Fibroblast of skin of abdomen (primary cell): ENCODE results near the gene OXA1L.
A peak's percentile ranks its signal among the peaks of the same experiment; 100 is the strongest.
"Not testable (repeated sequence)": the region's sequence is repeated elsewhere in the genome, so short reads cannot be mapped to it uniquely, and the experiment has no call there.

Experiments
- DNase-seq: peaks from one replicate; pipeline ENCODE4 v3.0.0-alpha.2; 2013

OXA1L gene

DNA sequence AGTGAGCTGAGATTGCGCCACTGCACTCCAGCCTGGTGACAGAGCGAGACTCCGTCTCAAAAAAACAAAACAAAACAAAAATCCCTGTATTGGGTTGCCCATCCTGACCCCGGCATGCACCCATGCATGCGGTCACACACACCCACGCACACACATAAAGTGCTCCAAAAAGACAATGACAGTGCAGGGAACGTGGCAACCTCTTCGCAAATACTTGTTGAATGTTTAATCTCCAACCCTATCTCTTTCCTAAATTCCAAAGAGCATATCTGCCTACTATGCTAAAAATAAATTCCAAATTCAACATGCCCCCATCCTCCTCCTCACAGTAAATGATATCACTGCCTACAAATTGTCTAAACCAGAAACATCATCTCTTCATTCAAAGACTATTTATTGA lies 35.2 kb downstream of the OXA1L start:
- no peak for DNase-seq

DNA sequence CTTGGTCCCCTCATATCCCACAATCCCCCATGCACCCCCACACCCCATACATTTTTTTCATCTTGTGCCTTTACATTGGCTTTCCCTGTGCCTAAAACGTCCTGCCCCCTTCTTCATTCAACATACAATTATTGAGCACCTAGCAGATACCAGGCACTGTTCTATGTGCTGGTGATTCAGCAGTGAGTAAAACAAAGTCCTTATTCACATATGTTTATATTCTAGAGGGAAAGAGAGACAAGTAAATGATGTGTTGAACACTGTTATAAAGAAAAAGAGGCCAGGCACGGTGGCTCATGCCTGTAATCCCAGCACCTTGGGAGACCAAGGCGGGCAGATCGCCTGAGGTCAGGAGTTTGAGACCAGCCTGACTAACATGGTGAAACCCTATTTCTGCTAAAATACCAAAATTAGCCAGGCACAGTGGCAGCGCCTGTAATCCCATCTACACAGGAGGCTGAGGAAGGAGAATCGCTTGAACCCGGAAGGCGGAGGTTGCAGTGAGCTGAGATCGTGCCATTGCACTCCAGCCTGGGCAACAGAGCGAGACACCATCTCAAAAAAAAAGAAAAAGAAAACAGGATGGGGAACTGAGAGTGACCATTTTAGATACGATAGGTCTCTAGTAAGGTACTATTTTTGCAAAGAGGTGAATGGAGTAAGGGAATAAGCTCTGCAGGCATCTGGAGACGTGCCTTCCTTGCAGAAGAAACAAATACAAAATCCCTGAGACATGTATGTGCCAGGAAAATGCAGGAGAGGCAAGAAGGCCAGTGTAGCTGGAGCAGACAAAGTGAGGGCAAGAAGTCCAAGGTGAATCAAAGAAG lies 36.6 kb downstream of the OXA1L start:
- DNase-seq: no peak

DNA sequence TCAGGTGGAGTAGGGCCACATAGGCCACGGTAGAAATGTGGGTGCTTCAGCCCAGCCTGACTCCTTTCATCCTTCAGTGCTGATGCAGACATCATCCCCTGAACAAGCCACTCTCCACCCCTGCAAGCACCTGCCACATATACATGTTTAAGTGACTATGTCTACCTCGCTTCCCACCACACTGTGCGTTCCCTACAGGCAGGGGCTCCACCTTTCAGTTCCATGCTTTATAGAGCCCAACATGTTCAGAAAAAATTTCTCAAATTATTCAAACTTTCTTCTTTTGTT lies 37.1 kb downstream of the OXA1L start:
- no peak for DNase-seq

DNA sequence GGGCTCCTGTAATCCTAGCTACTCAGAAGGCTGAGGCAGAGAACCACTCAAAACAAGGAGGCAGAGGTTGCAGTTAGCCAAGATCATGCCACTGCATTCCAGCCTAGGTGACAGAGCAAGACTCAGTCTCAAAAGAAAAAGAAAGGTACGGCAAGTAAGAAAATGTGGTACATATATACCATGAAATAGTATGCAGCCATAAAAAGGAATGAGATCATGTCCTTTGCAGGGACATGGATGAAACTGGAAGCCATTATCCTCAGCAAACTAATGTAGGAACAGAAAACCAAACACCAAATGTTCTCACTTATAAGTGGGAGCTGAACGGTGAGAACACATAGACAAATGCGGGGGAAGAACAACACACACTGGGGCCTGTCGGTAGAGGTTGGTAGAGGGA lies 38.7 kb downstream of the OXA1L start:
- not testable (repeated sequence) for DNase-seq

DNA sequence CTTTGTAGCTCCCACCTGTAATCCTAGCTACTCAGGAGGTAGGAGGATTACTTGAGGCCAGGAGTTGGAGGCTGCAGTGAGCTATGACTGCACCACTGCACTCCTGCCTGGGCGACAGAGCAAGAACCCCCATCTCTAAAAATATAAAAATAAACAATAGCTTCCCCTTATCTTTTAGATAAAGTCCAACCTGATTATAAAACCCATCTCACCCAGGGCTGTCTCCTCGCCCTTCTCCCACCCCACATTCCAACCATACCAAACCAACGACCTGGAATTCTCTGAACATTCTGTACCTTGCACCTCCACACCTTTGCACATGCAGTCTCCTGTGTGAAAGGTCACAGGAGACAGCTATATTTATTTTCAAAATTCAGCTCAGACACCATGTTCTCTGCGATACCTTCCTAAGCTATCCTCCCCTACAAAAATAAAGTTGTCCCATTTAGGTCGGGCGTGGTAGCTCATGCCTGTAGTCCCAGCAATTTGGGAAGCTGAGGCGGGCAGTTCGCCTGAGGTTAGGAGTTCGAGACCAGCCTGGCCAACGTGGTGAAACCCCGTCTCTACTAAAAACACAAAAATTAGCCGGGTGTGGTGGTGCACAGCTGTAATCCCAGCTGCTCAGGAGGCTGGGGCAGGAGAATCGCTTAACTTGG lies 41.1 kb downstream of the OXA1L start:
- no peak for DNase-seq

DNA sequence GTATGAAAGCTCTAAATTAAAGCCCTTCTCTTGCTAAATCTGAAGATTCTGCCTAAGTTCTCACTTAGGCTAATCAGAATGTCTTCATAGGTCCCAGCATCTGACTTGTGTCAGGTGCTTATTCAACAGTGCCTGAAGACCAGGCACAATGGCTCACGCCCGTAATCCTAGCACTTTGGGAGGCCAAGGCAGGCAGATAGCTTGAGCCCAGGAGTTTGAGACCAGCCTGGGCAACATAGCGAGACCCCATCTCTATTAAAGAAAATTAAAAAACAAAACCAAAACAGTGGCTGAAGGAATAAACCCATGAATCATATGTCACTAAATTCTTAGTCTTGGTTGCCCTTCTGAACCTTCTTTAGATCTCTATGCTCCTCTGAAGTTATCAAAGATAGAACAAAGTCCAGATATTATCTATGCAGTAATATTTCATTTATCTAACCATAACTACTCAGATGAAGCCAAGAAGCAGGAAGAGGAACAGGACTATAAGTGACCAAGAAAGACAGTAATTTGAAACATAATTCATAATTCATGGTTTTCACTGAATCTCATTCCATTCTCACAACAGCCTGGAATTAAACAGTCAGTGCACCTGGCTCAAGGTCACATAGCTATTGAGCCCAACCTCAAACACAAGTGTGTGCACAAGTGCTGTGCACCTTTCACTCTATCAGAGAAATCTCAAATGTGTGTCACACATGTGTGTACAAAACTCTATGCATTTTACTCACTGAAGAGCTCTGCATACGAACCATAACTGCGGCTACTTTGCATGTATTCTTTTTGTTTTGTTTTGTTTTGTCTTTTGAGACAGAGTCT lies 42.1 kb downstream of the OXA1L start:
- no peak for DNase-seq

GRCh38 chr14:22811722-22812121 lies 45.2 kb downstream of the OXA1L start:
- no peak for DNase-seq

DNA sequence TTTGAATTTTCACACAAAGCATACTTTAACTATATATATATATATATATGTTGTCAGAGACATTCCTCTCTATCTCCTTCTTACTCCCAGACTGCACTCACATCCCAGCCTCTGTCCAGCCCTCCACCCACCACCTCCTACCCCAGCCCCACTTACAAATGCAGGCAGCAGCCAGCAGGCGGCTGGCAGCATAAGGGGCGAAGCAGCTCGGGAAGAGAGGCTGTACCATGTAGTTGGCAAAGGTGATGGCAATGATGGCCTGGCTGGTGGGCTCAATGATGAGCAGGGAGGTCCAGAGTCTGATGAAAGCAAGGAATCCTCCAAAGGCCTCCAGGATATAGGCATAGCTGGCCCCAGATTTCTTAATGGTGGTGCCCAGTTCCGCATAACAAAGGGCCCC lies 46.3 kb downstream of the OXA1L start:
- no peak for DNase-seq

DNA sequence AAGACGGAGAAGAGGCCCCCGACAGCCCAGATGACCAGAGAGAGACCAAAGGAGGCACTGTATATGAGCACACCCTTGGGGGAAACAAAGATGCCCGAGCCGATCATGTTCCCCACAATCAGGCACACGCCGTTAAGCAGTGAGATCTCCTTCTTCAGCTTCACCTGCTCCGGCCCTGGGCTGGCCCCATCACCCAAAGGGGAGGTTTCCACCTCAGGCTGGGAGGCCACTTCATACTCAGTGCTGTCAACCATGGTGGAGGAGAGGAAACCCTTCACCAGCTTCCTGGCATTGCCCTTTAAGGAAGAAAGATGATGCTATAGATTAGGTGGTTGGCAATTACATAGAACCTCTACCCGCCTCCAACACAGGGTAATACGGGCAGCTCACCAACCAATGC lies 46.7 kb downstream of the OXA1L start:
- DNase-seq: no peak

DNA sequence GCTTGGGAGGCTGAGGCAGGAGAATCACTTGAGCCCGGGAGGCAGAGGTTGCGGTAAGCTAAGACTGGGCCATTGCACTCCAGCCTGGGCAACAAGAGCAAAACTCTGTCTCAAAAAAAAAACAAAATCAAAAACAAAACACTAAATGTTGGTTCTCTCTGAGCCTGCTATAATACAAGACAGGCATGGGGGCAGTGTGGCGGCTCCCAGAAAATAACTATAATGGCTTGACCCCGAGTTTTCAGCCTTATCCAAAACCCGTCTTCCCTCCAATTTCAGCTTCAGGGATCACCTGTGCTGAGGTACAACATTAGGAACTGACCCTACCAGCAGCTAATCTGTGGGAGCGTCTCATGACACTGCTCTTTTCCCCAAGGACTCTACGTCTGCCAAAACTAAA lies 47.9 kb downstream of the OXA1L start:
- no peak for DNase-seq

- peak; percentile 40 for DNase-seq
These were observed 48.6 kb downstream of the OXA1L start, which contains the start of gene SLC7A7 for GRCh38 chr14:22814941-22815713. TSS of gene SLC7A7 (minus strand) at chr14:22815435. CDS start at chr14:22813398, 2,037 bp downstream.

DNA sequence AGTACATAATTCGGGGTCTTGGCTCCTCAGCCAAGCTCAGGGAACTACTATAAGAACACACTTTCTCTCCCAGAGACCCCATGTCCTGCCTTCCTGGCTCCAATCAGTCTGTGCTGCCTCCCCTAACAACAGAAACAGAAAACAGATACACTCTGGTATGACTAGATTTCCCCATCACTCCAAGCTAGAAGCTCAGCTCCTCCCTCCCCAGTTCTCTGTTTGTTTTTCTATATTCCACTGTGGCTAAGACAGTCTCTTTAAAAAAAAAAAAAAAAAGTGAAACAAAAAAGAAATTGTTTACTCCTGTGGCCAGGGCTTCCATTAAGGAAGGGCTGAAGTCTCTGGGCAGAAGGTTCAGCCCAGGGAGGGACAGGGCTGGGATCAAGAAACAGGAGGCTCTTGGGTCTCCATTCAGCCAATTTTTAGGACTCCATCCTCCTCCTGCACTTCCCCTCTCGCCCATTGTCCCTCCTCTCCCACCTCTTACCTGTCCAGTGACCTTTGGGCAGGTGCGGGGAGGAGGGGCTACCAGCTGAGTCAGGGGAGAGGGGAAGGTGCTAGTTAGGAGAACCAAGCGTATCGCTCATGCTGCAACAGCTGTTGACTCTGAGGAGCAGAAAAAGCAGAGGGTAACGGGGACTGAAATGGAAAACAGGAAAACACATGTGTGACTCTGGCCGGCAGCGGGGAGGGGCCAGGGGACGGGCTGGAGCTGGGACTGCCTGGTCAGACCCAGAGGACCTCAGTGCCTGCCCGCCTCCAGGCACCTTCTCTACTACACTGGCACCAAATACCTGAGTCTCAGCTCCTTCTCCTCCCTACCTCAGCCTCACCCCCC lies 52.9 kb downstream of the OXA1L start:
- DNase-seq: peak; percentile 36

- peak; percentile 33 for DNase-seq
These were observed 54.2 kb downstream of the OXA1L start for GRCh38 chr14:22820731-22821130.

DNA sequence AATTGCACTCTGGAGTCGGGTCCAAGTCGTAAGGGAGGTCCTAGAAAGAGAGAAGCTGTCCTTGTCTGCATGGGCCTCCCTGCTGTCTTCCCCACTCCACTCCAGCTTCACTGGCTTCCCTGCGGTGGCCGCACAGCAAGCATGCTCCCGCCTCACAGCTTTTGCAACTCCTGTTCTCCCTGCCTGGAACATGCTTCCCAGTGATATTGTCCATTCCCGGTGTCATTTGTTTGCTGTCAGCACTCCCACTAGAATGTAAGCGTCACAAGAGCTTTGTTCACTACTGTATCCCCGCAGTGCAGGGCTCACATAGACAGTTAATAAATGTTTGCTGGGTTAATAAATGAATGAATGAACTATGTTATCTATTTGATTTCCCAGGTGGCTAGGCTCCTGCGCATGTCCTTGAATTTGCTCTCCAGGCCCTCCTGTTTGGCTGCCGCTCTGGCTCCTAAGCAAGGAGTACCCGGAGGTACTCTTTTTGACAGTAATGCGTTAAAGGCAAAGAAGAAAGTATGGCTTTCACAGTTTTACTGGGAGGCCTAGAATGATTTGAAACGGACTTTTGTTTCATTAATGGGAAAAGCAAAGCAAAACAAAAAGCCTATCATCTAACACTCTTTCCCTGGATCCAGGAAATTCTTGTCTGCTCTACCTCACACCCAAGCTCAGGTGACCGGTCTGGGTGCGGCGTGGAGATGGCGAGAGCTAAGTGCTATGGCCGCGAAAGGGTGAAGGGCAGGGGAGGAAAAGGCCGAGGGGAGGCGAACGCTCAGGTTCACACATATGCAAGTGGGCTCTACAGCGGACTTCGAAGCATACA lies 54.9 kb downstream of the OXA1L start:
- no peak for DNase-seq

DNA sequence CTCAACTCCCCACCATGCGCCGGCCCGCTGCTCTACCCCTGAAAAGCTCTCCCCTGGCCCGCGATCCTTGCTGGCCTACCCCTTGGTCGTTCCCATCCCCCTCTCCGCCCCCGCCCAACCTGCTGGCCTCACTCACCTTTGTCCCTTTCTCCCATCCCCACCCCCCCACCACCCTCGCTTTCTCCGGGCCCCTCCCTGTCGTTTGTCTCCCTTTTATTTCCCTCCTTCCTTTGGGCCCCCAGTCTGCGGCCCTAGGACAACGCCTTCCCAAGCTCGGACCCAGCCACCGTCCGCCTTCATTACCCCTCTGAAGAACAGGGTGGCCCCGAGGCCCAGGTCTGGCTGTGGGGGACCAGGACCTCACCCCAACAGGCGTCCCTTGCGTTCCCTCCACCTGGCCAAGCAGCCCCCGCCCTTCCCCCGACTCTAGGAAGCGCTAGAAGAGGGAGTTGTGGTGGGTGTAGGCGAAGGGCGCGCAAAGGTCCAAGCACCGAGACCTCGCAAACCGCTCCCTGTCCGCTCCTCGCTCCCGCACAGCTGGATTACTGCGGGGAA lies 55.6 kb downstream of the OXA1L start:
- no peak for DNase-seq
